HUES64 (cell line): ENCODE measurements around the gene SHLD2.
"Not testable (repeated sequence)": the region's sequence is repeated elsewhere in the genome, so short reads cannot be mapped to it uniquely, and the experiment has no call there.

ENCODE experiments used
- H3K27ac ChIP-seq: 2 replicates; pipeline ENCODE4 v1.7.0; 2013; ENCODE audit warnings: low read depth, low read length, inconsistent platforms
- H3K27me3 ChIP-seq: 2 replicates; pipeline ENCODE4 v1.6.1; 2013; ENCODE audit warnings: mild to moderate bottlenecking, low read length; ENCODE audit not compliant: insufficient read depth
- H3K36me3 ChIP-seq: 2 replicates; pipeline ENCODE4 v1.6.1; 2013; ENCODE audit warnings: mild to moderate bottlenecking, low read length; ENCODE audit not compliant: insufficient read depth
- H3K4me1 ChIP-seq: 2 replicates; pipeline ENCODE4 v1.6.1; 2013; ENCODE audit warnings: mild to moderate bottlenecking, low read length, moderate library complexity; ENCODE audit not compliant: insufficient read depth
- H3K4me3 ChIP-seq: 2 replicates; pipeline ENCODE4 v1.5.1; 2013; ENCODE audit warnings: mild to moderate bottlenecking, low read length, moderate library complexity
- H3K9ac ChIP-seq: 2 replicates; pipeline ENCODE4 v1.6.1; 2013; ENCODE audit warnings: mild to moderate bottlenecking, low read depth, low read length
- H3K9me3 ChIP-seq: 2 replicates; pipeline ENCODE4 v1.6.1; 2013; ENCODE audit warnings: low read depth, low read length; ENCODE audit not compliant: insufficient read depth
- WGBS: fragments of 150-250, 120-280 bp; methylation state at CpG from one replicate; pipeline ENCODE4 v1.1.7; 2013; ENCODE audit warnings: missing lambda C conversion rate; 5-methylcytosine and 5-hydroxymethylcytosine counted together

The SHLD2 gene

DNA sequence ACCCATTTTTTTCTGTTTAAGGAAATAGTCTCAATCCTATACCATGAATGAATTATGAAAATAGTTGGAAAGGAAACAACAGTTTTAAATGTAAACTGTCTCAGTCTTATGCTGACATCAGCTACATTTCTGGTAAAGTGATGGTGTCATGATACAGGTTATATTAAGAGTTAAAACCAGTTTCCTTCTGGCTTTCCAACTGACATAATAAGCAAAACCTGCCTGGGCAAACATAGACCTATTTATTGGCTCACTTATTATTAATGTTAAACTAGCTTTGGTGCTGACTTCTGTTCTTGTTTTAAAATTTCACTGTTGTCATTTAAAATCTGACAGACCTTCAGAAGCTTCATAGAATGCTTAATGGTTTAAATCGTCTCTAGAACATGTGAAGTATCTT lies 24.0 kb downstream of the SHLD2 start:
- H3K27me3 ChIP-seq, H3K36me3 ChIP-seq, H3K9me3 ChIP-seq, H3K4me1 ChIP-seq, H3K9ac ChIP-seq, H3K4me3 ChIP-seq, H3K27ac ChIP-seq: not testable (repeated sequence)
- no CpG with 5 or more reads among the region's 1 CpG for WGBS

DNA sequence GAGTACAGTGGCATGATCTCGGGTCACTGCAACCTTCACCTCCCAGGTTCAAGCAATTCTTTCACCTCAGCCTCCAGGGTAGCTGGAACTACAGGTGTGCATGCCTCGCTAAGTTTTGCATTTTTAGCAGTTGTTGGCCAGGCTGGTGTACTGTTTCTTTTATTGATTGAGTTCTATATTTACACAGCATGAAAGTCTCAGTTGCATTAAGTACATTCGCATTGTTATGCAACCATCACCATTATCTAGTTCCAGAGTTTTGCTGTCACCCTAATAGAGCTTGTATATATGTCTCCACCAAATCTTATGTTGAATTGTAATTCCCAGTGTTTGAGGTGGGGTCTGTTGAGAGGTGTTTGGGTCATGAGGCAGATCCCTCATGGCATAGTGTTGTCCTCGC lies 28.3 kb downstream of the SHLD2 start:
- not testable (repeated sequence) for H3K9ac ChIP-seq, H3K27ac ChIP-seq, H3K4me3 ChIP-seq, H3K4me1 ChIP-seq, H3K36me3 ChIP-seq, H3K27me3 ChIP-seq, H3K9me3 ChIP-seq
- 100% methylated on average over 1 of the region's 4 CpGs for WGBS

DNA sequence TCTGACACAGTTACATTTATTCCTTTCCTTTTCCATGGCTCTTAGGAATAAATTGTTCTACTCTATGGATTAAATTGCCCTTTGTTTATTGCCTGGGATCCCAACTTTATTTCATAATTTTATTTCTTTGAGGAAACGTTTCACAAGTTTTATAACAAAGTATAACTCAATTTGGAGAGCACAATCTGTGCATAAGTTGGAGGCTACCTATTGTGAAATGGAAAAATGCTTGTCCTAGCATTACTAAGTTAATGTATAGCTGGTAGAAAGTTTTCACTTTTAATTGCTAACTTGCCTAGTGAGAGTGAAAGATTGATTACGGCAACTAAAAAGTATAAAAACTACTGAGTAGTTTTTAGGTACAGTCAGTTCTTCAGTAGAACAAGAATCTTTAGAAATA lies 32.0 kb downstream of the SHLD2 start:
- WGBS, result no CpG with 5 or more reads among the region's 2 CpGs
- not testable (repeated sequence) for H3K27ac ChIP-seq, H3K36me3 ChIP-seq

DNA sequence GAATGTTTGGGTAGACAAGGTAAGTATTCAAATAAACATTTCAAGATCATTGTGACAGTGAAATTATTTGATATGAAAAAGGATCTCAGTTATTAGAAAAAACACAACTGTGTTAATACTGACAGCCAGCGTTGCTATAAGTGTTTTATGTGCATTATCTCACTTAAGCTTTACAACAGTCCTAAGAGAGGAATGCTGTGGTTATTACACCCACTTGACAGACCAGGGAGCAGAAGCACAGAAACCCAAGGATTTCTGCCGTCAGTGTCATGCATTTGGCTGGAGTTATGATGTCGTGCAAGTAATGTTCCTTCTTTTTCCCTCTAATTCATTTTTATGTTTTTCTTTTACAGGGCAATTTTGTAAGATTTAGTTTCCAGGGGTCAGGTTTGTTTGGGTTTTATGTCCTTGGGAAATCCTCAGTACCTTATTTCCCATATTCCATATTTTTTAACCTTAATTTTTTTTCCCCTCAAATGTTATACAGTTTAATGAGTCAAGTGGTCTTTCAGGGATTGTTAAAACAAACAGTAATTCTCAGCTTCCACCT lies 32.7 kb downstream of the SHLD2 start:
- H3K9me3 ChIP-seq, H3K27ac ChIP-seq, H3K4me3 ChIP-seq, H3K4me1 ChIP-seq, H3K9ac ChIP-seq, H3K36me3 ChIP-seq, H3K27me3 ChIP-seq: not testable (repeated sequence)
- 71% methylated on average over 2 of the region's 3 CpGs for WGBS

More for the DNA sequence above, 32.0 kb downstream of the SHLD2 start:
- not testable (repeated sequence) for H3K4me3 ChIP-seq, H3K27me3 ChIP-seq, H3K4me1 ChIP-seq, H3K9ac ChIP-seq, H3K9me3 ChIP-seq

DNA sequence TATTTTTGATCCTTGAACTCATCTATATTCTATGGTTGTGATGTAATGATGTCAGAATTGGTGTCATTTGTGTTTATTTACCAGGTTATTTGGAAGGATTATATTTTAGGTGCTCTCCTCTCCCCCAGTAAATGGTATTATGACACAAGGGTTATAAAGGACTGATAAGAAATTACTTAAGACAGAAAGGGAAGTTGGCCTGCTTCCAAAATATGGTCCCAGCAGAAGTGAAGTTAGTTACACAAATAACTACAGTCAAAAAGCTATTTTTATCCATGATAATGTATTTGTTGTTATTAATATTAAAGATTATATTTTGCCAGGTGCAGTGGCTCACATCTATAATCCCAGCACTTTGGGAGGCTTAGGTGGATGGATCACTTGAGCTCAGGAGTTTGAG lies 37.2 kb downstream of the SHLD2 start:
- not testable (repeated sequence) for H3K27me3 ChIP-seq, H3K9ac ChIP-seq, H3K27ac ChIP-seq, H3K9me3 ChIP-seq, H3K4me3 ChIP-seq, H3K36me3 ChIP-seq, H3K4me1 ChIP-seq

DNA sequence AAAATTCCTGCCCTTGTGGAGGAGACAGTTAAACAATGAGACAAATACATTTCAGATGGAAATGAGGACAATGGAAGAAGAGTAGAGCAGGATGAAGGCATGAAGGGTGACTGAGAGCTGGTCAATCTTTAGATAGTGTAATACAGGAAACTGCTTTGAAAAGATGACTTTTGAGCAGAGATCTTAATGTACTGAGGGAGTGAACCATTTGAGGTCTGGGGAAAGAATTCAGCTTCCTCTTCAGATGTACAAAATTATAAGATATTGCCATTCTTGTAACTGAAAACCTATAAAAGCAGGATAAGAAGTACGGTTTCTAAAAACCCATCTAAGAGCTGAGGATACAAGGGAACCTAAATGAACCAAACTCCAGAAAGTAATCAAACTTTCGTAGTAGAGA lies 38.9 kb downstream of the SHLD2 start:
- H3K36me3 ChIP-seq, H3K9me3 ChIP-seq, H3K27me3 ChIP-seq, H3K4me1 ChIP-seq, H3K9ac ChIP-seq, H3K27ac ChIP-seq, H3K4me3 ChIP-seq: not testable (repeated sequence)
- WGBS, result 94% methylated on average over 1 of the region's 2 CpGs

DNA sequence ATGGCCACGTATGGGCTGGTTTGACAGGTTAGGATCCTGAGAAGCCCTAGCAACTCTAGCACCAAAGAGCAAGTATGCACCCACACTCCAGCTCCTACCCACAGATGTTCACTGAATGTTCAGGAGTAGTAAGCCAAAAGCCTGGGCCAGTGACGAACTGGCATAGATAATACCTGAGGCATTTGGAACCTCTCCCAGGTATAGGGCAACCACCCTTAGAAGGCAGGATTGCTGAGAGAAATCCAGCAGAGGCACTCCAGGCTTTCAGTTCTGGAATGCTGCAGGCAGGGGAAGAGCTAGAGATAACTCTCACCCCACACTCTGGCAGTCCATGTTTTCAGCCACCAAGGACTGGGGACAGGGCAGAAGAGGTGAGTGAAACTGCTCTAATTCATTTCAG lies 39.4 kb downstream of the SHLD2 start:
- not testable (repeated sequence) for H3K4me3 ChIP-seq, H3K27ac ChIP-seq, H3K4me1 ChIP-seq, H3K9ac ChIP-seq, H3K36me3 ChIP-seq, H3K9me3 ChIP-seq, H3K27me3 ChIP-seq
- 88% methylated on average over 2 of the region's 2 CpGs for WGBS

DNA sequence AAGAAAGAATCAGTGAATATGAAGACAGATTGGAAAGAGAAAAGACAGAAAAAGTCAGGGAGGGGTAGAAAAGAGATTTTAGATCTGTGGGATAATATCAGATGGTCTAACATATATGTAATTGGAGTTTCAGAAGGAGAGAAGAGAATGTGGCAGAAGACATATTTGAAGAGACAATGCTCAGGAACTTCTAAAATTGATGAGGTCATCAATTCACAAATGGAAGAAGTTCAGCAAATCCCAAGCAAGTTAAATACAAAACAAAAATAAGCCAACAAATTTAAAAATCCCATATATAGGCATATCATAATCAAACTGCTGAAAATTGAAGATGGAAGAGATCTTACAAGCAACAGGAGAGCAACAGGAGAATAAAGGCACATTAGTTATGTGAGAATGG lies 42.5 kb downstream of the SHLD2 start:
- H3K27ac ChIP-seq, H3K9ac ChIP-seq, H3K4me1 ChIP-seq, H3K4me3 ChIP-seq, H3K9me3 ChIP-seq, H3K27me3 ChIP-seq, H3K36me3 ChIP-seq: not testable (repeated sequence)

DNA sequence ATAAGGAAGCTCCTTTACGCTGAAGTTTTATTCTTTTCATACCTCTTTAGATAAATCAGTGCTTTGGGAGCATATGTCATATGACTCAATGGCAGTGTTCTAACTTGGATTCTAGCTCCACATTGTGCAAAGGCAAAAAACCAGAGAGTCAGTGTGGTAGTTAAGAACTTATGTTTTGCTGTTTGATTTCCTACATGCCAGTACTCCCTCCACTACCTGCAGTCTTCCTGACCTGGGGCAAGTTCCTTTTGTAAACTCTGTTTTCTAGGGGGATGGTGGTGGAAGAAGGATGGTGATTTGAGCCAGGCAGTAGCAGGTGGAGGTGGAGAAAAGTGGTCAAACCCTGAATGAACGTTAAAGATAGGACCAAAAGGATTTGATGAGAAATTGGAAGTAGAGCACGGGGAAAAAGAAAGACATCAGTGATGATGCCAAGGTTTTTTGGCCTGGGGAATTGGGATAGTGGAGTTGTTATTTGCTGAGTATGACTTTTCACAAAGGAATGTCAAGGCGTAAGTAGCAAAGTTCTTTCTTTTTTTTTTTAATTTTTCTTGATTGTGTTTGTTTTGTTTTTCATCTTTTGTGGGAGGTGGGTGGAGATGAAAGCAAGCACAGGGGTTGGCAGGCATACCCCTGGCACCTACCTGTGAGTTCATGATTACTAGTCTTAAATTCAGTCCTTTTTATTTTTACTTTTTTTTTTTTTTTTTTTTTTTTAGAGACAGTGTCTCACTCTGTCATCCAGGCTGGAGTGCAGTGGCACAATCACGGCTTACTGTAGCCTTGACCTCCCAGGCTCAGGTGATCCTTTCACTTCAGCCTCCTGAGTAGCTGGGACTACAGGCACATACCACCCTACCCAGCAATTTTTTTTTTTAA lies 47.5 kb downstream of the SHLD2 start:
- not testable (repeated sequence) for H3K36me3 ChIP-seq, H3K9me3 ChIP-seq, H3K9ac ChIP-seq, H3K4me3 ChIP-seq, H3K27ac ChIP-seq, H3K27me3 ChIP-seq, H3K4me1 ChIP-seq
- 87% methylated on average over 4 of the region's 5 CpGs for WGBS

DNA sequence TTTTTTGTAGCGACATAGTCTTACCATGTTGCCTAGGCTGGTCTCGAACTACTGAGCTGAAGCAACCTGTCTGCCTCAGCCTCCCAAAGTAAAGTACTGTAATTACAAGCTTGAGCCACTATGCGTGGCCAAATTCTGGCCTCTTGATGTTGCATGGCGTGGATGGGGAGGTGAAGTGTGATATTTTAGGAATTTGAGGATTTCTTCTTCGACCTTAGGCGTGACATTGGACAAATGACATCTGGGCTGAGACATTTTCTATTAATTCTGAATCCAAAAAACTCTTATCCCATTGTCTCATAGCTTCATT lies 48.1 kb downstream of the SHLD2 start:
- not testable (repeated sequence) for H3K9me3 ChIP-seq, H3K9ac ChIP-seq, H3K27ac ChIP-seq, H3K27me3 ChIP-seq, H3K4me3 ChIP-seq, H3K4me1 ChIP-seq, H3K36me3 ChIP-seq
- WGBS, result 95% methylated on average over 6 of the region's 6 CpGs

DNA sequence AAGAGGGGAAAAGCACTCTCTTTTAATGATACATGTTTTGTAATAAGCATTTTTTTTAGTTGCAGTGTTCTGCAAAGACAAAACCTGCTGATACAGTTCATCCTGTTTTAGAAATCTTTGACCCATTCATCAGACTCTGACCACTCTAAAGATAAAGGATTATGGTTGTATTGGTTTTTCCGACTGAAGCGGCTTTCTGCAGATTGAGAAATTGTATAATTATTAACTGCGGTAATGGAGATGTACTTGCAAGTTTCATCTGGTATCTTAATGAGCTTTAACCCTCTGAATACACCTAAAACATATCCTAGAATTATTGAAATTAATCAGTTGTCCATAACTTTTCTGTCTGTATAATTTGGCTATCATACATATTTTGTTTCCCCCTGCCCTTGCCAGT lies 50.6 kb downstream of the SHLD2 start:
- H3K36me3 ChIP-seq, H3K9ac ChIP-seq, H3K4me3 ChIP-seq, H3K4me1 ChIP-seq, H3K9me3 ChIP-seq, H3K27ac ChIP-seq, H3K27me3 ChIP-seq: not testable (repeated sequence)
- no CpG with 5 or more reads among the region's 3 CpGs for WGBS

DNA sequence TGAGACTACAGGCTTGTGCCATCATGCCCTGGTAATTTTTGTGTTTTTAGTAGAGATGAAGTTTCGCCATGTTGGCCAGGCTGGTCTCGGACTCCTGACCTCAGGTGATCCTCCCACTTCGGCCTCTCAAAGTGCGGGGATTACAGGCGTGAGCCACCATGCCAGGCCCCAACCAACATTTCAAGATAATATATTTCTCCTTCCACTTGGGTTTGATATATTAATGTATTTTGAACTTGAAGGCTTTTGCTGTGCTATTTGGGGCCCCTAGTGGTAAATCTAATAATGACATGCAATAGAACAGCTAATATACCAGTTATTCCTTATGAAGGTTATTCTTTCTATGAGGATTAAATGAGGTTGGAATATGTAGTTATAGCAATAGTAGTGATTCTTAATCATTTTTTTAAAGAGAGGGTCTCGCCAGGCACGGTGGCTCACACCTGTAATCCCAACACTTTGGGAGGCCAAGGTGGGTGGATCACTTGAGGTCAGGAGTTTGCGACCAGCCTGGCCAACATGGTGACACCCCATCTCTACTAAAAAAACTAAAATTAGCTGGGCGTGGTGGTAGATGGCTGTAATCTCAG lies 54.1 kb downstream of the SHLD2 start:
- not testable (repeated sequence) for H3K27ac ChIP-seq, H3K4me1 ChIP-seq, H3K36me3 ChIP-seq, H3K4me3 ChIP-seq, H3K9ac ChIP-seq, H3K9me3 ChIP-seq, H3K27me3 ChIP-seq
- WGBS, result 87% methylated on average over 6 of the region's 9 CpGs
